Esophagus muscularis mucosa (tissue), 4 donors: Measurements from ENCODE around the gene VGLL4. TPM values are rescaled to one million over a fixed set of nuclear protein-coding genes. Genes with fewer than 3 reads are reported as not detected.
A peak's percentile ranks its signal among the peaks of the same experiment; 100 is the strongest.

Experiments used
- DNase-seq: peaks from one replicate; pipeline ENCODE4 v3.0.0-alpha.2; 2017; ENCODE audit errors: extremely low spot score
- H3K27ac ChIP-seq, 4 donors: fragments of 200-600 bp; sonication (generic); replicated peaks in 1 of 4; 1 replicate in 3 of 4; 2 replicates in 1 of 4; pipeline ENCODE4 v1.5.1; 2016 to 2019; ENCODE audit warnings: mild to moderate bottlenecking in 1 of 4
- H3K27me3 ChIP-seq, 4 donors: fragments of 200-600 bp; sonication (generic); one replicate each; pipeline versions ENCODE4 v1.5.1 to v1.6.0; 2016 to 2019
- H3K36me3 ChIP-seq, 4 donors: fragments of 200-600 bp; sonication (generic); one replicate each; pipeline ENCODE4 v1.5.1; 2016 to 2019
- H3K4me1 ChIP-seq, 4 donors: fragments of 200-600 bp; sonication (generic); one replicate each; pipeline ENCODE4 v1.5.1; 2016 to 2019
- H3K4me3 ChIP-seq, 4 donors: fragments of 200-600 bp; sonication (generic); 1 replicate in 2 of 4; 2 replicates in 2 of 4; pipeline ENCODE4 v1.5.1; 2016 to 2019; ENCODE audit warnings: mild to moderate bottlenecking in 4 of 4, moderate library complexity in 1 of 4
- H3K9me3 ChIP-seq, 4 donors: fragments of 200-600 bp; sonication (generic); 1 replicate in 3 of 4; 2 replicates in 1 of 4; pipeline ENCODE4 v1.5.1; 2016 to 2019
- EP300 ChIP-seq: sonication (generic); formaldehyde crosslinking; IDR thresholded peaks from one replicate; pipeline ENCODE4 v1.6.1; 2017; ENCODE audit warnings: antibody characterized with exemption
- POLR2A ChIP-seq: fragments of 450-650 bp; IDR thresholded peaks from one replicate; pipeline ENCODE4 v1.6.1; 2017; ENCODE audit warnings: antibody characterized with exemption, moderate library complexity, mild to moderate bottlenecking, low read depth
- POLR2AphosphoS5 ChIP-seq, 2 donors: sonication (generic); formaldehyde crosslinking; IDR thresholded peaks; one replicate each; pipeline ENCODE4 v1.6.1; 2017; ENCODE audit warnings: antibody characterized with exemption in 2 of 2
- WGBS: methylation state at CpG from one replicate; pipeline ENCODE4 v1.1.5; 2018; 5-methylcytosine and 5-hydroxymethylcytosine counted together
- intact Hi-C: fragments of 100-400 bp; cut with DNase I; formaldehyde crosslinking; loops from one replicate; pipeline ENCODE4 v1.15.1; 2023
- total RNA-seq, 4 donors: library from RNA; depleted of rRNA; stranded (reverse); fragments of >200 nt; gene quantifications; one replicate each; pipeline versions ENCODE4 v1.1.0 to v1.2.1, GENCODE V29; 2016
- TF ChIP-seq, protein P1 (sequence below), 3 experiments: fragments of 200-600 bp in 2 of 3; fragments of 450-650 bp in 1 of 3; sonication (generic) in 2 of 3; IDR thresholded peaks; one replicate each; pipeline ENCODE4 v1.5.1; 2017 to 2019; ENCODE audit warnings: antibody characterized with exemption in 3 of 3, mild to moderate bottlenecking in 2 of 3, moderate library complexity in 1 of 3

Gene VGLL4
- total RNA-seq, 4 donors from 2014 or later: 51.5 to 222 (median 80.7) TPM

DNA sequence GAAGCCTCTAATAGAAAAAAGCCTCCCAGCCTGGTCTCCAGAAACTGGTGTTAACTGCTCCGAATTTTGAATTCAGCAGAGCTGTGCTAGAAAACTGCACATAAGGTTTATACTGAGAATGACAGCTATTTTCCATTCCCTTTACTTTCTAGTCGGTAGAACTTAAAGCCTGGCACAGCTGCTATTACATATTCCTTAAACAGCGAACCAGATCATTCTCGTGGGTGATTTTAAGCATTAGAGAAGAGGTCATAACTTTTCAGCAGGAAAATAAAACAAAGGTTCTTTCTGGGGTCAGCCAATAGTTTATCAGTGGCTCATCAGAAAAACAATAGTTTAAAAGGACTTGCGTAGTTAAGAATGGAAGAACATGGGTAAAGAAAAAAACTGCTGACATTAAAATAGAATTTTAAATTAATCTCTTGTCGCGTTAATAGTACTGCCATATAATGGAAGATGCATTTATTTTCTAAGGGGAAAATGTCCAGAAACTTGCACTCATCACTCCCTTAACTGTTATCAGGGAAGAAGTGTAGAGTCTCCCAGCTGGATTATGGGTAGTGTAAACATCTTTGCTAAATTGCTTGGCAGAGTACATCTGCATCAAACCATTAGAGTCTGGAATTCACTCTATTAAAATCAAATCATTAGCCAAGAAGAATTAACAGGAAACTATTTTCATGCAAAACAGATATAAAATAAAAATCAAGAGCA lies 7.9 kb downstream of the VGLL4 start:
- Histone ChIP-seq H3K27ac (peak overlapping the region; percentile 62 to 93 (median 90)), H3K4me3 (no peak overlapping the region), H3K27me3 (no peaks in the 10 kb centered on the region), H3K4me1 (peaks cover 89 to 100% (median 100%) of the 10 kb centered on the region in 4 donors), H3K36me3 (no peaks in the 10 kb centered on the region), H3K9me3 (no peaks in the 10 kb centered on the region)
- TF ChIP-seq EP300 (no peak), POLR2AphosphoS5 (IDR thresholded peaks at IDR 0.05) (no peak), POLR2A (no peak)
- TF ChIP-seq, protein P1, sequence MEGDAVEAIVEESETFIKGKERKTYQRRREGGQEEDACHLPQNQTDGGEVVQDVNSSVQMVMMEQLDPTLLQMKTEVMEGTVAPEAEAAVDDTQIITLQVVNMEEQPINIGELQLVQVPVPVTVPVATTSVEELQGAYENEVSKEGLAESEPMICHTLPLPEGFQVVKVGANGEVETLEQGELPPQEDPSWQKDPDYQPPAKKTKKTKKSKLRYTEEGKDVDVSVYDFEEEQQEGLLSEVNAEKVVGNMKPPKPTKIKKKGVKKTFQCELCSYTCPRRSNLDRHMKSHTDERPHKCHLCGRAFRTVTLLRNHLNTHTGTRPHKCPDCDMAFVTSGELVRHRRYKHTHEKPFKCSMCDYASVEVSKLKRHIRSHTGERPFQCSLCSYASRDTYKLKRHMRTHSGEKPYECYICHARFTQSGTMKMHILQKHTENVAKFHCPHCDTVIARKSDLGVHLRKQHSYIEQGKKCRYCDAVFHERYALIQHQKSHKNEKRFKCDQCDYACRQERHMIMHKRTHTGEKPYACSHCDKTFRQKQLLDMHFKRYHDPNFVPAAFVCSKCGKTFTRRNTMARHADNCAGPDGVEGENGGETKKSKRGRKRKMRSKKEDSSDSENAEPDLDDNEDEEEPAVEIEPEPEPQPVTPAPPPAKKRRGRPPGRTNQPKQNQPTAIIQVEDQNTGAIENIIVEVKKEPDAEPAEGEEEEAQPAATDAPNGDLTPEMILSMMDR (IDR thresholded peaks at IDR 0.05): no peak
- 35% methylated on average over 7 of the region's 7 CpGs for WGBS
- intact Hi-C loops: no loop called here
- DNase-seq: no peak

DNA sequence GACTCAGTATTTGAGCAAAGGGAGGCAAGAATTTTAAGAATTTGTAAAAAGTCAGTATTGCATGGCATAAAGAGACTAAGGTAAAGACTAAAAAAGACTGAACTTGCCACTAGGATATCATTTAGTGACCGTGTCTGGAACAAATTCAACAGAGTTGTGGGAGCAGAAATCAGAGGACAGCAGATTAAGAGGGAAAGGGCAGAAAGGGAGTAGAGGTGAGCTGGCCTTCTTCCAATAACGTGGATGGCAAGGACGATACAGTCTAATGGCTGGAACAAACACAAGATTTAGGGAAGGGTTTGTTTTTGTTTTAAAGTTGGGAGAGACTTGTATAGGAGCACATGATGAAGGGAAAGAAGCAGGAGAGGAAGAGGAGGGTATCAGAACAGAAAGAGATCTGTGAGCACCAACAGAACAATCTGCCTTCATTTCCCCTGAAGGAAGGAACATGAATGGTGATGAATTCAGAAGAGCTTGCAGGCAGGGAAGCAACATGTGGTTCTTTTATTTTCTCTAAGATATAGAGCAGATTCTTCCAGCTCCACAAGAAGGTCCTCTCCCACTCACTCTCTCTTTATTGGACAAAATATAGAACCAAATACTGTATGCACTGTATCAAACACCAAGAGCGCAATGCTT lies 8.6 kb downstream of the VGLL4 start:
- H3K27ac ChIP-seq: peak overlapping the region; percentile 62 to 93 (median 90)
- no peaks in the 10 kb centered on the region for H3K36me3 ChIP-seq
- intact Hi-C loops: no loop called here
- 41% methylated on average over 4 of the region's 4 CpGs for WGBS
- no peak for TF ChIP-seq EP300
- TF ChIP-seq POLR2A: no peak
- TF ChIP-seq, protein P1 (IDR thresholded peaks at IDR 0.05): no peak
- no peak for TF ChIP-seq POLR2AphosphoS5 (IDR thresholded peaks at IDR 0.05)
- H3K4me3 ChIP-seq: no peak overlapping the region
- peaks cover 88 to 100% (median 100%) of the 10 kb centered on the region in 4 donors for H3K4me1 ChIP-seq
- no peaks in the 10 kb centered on the region for H3K27me3 ChIP-seq
- DNase-seq: peak; percentile 45
- no peaks in the 10 kb centered on the region for H3K9me3 ChIP-seq

DNA sequence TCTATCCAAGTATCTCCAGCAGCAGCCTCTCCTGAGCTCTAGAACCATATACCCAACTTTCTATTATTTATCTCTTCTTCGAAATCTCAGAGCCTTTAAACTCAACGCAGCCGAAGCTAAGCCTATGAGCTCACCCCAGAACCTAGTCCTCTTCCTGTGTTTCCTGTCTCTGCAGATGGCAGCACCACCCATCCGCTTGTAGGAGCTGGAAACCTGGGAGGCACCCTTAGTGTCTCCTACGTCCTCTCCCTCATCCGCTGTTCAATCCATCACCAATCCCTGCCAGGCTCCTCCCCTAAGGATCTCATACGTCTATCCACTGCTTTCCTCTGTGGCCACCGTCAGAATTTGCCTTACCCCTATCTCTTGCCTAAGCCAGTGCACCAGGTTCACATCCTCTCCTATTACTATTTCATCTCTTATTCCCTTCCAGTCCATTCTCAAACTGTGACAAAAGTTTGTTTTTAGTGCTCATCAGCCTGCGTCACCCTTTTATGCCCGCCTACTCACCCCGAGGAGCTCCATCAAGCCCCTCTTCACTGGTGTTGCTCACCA lies 9.6 kb downstream of the VGLL4 start:
- TF ChIP-seq, protein P1 (IDR thresholded peaks at IDR 0.05): no peak
- no peak for TF ChIP-seq EP300
- no peak for TF ChIP-seq POLR2AphosphoS5 (IDR thresholded peaks at IDR 0.05)
- no peak for TF ChIP-seq POLR2A
- intact Hi-C loops: no loop called here
- peak overlapping the region; percentile 57 to 92 (median 76) for H3K27ac ChIP-seq
- peak overlapping the region in 1 of 4 donors; percentile 5 for H3K4me3 ChIP-seq
- no peaks in the 10 kb centered on the region for H3K27me3 ChIP-seq
- WGBS: 76% methylated on average over 11 of the region's 11 CpGs
- H3K4me1 ChIP-seq: peaks cover 88 to 100% (median 100%) of the 10 kb centered on the region in 4 donors
- H3K9me3 ChIP-seq: no peaks in the 10 kb centered on the region
- no peak for DNase-seq
- H3K36me3 ChIP-seq: no peaks in the 10 kb centered on the region

- Histone ChIP-seq H3K36me3 (no peaks in the 10 kb centered on the region), H3K27ac (peak overlapping the region; percentile 57 to 92 (median 76)), H3K27me3 (no peaks in the 10 kb centered on the region), H3K9me3 (no peaks in the 10 kb centered on the region), H3K4me1 (peaks cover 77 to 95% (median 94%) of the 10 kb centered on the region in 4 donors), H3K4me3 (no peak overlapping the region)
- 72% methylated on average over 3 of the region's 3 CpGs for WGBS
- TF ChIP-seq POLR2A (no peak), POLR2AphosphoS5 (IDR thresholded peaks at IDR 0.05) (no peak), EP300 (no peak)
- TF ChIP-seq, protein P1 (IDR thresholded peaks at IDR 0.05): no peak
- DNase-seq: no peak
- intact Hi-C loops: no loop called here
Measured at GRCh38 chr3:11632966-11633365, 10.7 kb downstream of the VGLL4 start.
